WERI-Rb-1 (cell line): ENCODE measurements around the gene LRIG2.

Source experiments
- DNase-seq: peaks from one replicate; pipeline ENCODE4 v3.0.0-alpha.2; 2020
- H3K27ac ChIP-seq: fragments of 250-450 bp; sonication (Bioruptor Pico); 2 replicates; pipeline ENCODE4 v1.5.1; 2020; ENCODE audit warnings: mild to moderate bottlenecking, moderate library complexity
- H3K27me3 ChIP-seq: fragments of 250-450 bp; sonication (Bioruptor Pico); 2 replicates; pipeline ENCODE4 v1.5.1; 2021; ENCODE audit warnings: mild to moderate bottlenecking, low read depth, moderate library complexity; ENCODE audit not compliant: insufficient read depth, severe bottlenecking
- H3K36me3 ChIP-seq: fragments of 250-450 bp; sonication (Bioruptor Pico); 2 replicates; pipeline ENCODE4 v1.5.1; 2020; ENCODE audit warnings: mild to moderate bottlenecking, moderate library complexity
- H3K4me3 ChIP-seq: 2 replicates; pipeline ENCODE4 v1.5.1; 2011; ENCODE audit warnings: low read depth, mild to moderate bottlenecking, control low read depth, low read length
- H3K9me3 ChIP-seq: fragments of 250-450 bp; sonication (Bioruptor Pico); 2 replicates; pipeline ENCODE4 v1.5.1; 2021; ENCODE audit warnings: mild to moderate bottlenecking, moderate library complexity; ENCODE audit not compliant: severe bottlenecking
- TF ChIP-seq, protein P1 (sequence below): IDR thresholded peaks from 2 replicates; pipeline ENCODE4 v1.5.1; 2011; ENCODE audit warnings: low read depth, mild to moderate bottlenecking, control low read depth, inconsistent platforms, low read length

LRIG2 gene

DNA sequence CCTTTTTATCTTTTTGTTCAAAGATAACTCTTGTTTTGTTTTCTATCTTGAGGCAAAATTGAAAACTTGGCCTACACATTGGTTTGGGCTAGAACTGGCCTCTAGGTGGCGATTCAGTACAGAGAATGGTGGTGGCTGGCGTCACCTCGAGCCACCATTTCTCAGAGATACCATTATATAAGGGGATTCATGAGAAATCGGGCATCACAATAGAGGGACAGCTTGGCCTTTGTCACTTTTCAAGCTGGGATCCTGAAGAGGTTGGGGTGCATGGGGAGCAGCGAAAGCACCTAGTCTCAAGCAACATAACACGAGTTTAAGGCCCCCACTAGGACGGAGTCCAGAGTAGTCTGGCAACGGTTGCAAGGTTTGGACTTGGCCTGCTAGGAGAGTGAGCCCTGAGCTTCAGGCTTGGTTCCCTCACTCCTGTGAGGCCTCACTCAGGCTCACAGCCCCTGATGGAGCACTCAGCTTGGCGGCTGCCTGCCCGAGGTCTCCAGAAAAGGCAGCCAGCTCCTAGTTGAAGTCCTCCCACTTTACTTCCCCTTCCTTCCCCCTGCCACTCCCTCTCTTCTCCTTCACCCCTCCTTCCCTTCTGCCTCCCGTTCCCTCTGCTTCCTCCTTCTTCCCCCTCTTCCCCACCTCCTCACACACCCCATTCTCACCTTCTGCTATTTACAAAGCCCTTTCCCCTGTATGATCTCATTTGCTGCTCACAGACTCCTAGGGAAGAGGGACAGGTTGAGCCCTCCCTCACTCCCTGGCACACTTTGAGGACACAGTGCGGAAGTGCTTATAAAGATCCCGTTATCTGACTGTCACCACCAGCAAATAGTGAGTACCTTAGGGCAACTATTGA, 67.8 kb downstream of the LRIG2 start:
- H3K36me3 ChIP-seq, result no peaks in the 10 kb centered on the region
- peak; percentile 60 for DNase-seq
- H3K9me3 ChIP-seq, result no peaks in the 10 kb centered on the region
- H3K27me3 ChIP-seq, result no peaks in the 10 kb centered on the region
- TF ChIP-seq, protein P1, sequence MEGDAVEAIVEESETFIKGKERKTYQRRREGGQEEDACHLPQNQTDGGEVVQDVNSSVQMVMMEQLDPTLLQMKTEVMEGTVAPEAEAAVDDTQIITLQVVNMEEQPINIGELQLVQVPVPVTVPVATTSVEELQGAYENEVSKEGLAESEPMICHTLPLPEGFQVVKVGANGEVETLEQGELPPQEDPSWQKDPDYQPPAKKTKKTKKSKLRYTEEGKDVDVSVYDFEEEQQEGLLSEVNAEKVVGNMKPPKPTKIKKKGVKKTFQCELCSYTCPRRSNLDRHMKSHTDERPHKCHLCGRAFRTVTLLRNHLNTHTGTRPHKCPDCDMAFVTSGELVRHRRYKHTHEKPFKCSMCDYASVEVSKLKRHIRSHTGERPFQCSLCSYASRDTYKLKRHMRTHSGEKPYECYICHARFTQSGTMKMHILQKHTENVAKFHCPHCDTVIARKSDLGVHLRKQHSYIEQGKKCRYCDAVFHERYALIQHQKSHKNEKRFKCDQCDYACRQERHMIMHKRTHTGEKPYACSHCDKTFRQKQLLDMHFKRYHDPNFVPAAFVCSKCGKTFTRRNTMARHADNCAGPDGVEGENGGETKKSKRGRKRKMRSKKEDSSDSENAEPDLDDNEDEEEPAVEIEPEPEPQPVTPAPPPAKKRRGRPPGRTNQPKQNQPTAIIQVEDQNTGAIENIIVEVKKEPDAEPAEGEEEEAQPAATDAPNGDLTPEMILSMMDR, result peak; percentile 75
- H3K4me3 ChIP-seq, result no peak overlapping the region
- no peak overlapping the region for H3K27ac ChIP-seq

GRCh38 chr1:113141650-113142473, 68.9 kb downstream of the LRIG2 start:
- H3K4me3 ChIP-seq, result no peak overlapping the region
- TF ChIP-seq, protein P1, result no peak
- no peaks in the 10 kb centered on the region for H3K27me3 ChIP-seq
- no peak for DNase-seq
- H3K27ac ChIP-seq, result no peak overlapping the region
- no peaks in the 10 kb centered on the region for H3K36me3 ChIP-seq
- H3K9me3 ChIP-seq, result no peaks in the 10 kb centered on the region

GRCh38 chr1:113142791-113143190, 69.8 kb downstream of the LRIG2 start:
- Histone ChIP-seq H3K27me3 (no peaks in the 10 kb centered on the region), H3K9me3 (no peaks in the 10 kb centered on the region), H3K36me3 (no peaks in the 10 kb centered on the region), H3K4me3 (no peak overlapping the region), H3K27ac (no peak overlapping the region)
- TF ChIP-seq, protein P1, result no peak
- no peak for DNase-seq

GRCh38 chr1:113146242-113147072, 73.5 kb downstream of the LRIG2 start:
- Histone ChIP-seq H3K27ac (no peak overlapping the region), H3K4me3 (no peak overlapping the region), H3K36me3 (no peaks in the 10 kb centered on the region), H3K9me3 (no peaks in the 10 kb centered on the region), H3K27me3 (no peaks in the 10 kb centered on the region)
- TF ChIP-seq, protein P1, result no peak
- DNase-seq, result no peak

DNA sequence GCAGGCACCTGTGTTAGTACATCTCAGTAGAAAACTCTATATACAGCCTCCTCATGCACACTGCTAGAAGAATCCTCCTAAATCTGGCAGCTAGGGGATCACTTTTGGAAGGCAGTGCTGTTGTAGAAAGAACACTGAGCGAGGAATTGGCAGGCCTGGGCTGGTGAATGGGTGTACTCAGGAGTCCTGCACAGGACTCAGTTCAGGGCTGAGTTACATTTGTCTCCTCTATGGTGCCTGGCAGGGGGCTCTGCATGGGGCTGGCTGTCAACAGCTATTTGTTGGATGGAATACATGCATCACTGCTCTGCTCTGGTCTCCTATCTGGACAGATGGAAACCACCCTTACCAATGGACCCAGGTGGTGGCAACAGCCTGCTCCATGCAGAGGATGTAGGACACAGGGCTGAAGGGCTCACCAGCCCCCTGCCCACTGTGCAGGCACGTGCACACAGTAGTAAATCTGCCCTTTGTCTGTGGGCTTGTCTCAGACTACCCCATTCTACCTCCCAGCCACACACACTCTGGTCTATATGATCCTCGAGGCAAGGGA, 74.2 kb downstream of the LRIG2 start:
- Histone ChIP-seq H3K27ac (no peak overlapping the region), H3K9me3 (no peaks in the 10 kb centered on the region), H3K4me3 (no peak overlapping the region), H3K36me3 (no peaks in the 10 kb centered on the region), H3K27me3 (no peaks in the 10 kb centered on the region)
- TF ChIP-seq, protein P1, result no peak
- no peak for DNase-seq
